Measurements from ENCODE around the gene NT5DC1. TPM values are rescaled to one million over a fixed set of nuclear protein-coding genes. Genes with fewer than 3 reads are reported as not detected.

NT5DC1 gene
- total RNA-seq, 1 donor from 2014 or later: 16.0 TPM

- Mint-ChIP-seq H3K4me1 (ENCODE audit: unreplicated experiment) (peaks cover 16% of the 10 kb centered on the region), H3K4me3 (ENCODE audit: unreplicated experiment) (no peak overlapping the region), H3K27me3 (ENCODE audit: unreplicated experiment) (no peaks in the 10 kb centered on the region), H3K9me3 (ENCODE audit: unreplicated experiment) (no peaks in the 10 kb centered on the region), H3K27ac (ENCODE audit: unreplicated experiment) (no peak overlapping the region), H3K36me3 (ENCODE audit: unreplicated experiment) (peaks cover 4% of the 10 kb centered on the region)
- TF ChIP-seq CTCF (IDR thresholded peaks at IDR 0.05): no peak
- no peak for DNase-seq (ENCODE audit: extremely low spot score, unreplicated experiment)
Observed at GRCh38 chr6:116239856-116240255, 139.2 kb downstream of the NT5DC1 start.

GRCh38 chr6:116244284-116244683 is 143.6 kb downstream of the NT5DC1 start:
- Mint-ChIP-seq H3K27me3 (ENCODE audit: unreplicated experiment) (no peaks in the 10 kb centered on the region), H3K4me3 (ENCODE audit: unreplicated experiment) (no peak overlapping the region), H3K27ac (ENCODE audit: unreplicated experiment) (no peak overlapping the region), H3K4me1 (ENCODE audit: unreplicated experiment) (no peaks in the 10 kb centered on the region), H3K36me3 (ENCODE audit: unreplicated experiment) (peaks cover 2% of the 10 kb centered on the region), H3K9me3 (ENCODE audit: unreplicated experiment) (no peaks in the 10 kb centered on the region)
- no peak for DNase-seq (ENCODE audit: extremely low spot score, unreplicated experiment)
- no peak for TF ChIP-seq CTCF (IDR thresholded peaks at IDR 0.05)

- Mint-ChIP-seq H3K4me1 (ENCODE audit: unreplicated experiment) (peaks cover 15% of the 10 kb centered on the region), H3K4me3 (ENCODE audit: unreplicated experiment) (no peak overlapping the region), H3K27me3 (ENCODE audit: unreplicated experiment) (no peaks in the 10 kb centered on the region), H3K27ac (ENCODE audit: unreplicated experiment) (no peak overlapping the region), H3K36me3 (ENCODE audit: unreplicated experiment) (peaks cover 2% of the 10 kb centered on the region), H3K9me3 (ENCODE audit: unreplicated experiment) (no peaks in the 10 kb centered on the region)
- no peak for TF ChIP-seq CTCF (IDR thresholded peaks at IDR 0.05)
- DNase-seq (ENCODE audit: extremely low spot score, unreplicated experiment): no peak
Observed at GRCh38 chr6:116246089-116246488, 145.4 kb downstream of the NT5DC1 start.

GRCh38 chr6:116247285-116247684 is 146.6 kb downstream of the NT5DC1 start:
- peaks cover 27% of the 10 kb centered on the region for H3K4me1 Mint-ChIP-seq (ENCODE audit: unreplicated experiment)

GRCh38 chr6:116248577-116248976 is 147.9 kb downstream of the NT5DC1 start:
- H3K27me3 Mint-ChIP-seq (ENCODE audit: unreplicated experiment): no peaks in the 10 kb centered on the region
- no peak for TF ChIP-seq CTCF (IDR thresholded peaks at IDR 0.05)
- DNase-seq (ENCODE audit: extremely low spot score, unreplicated experiment): no peak
- peaks cover 29% of the 10 kb centered on the region for H3K4me1 Mint-ChIP-seq (ENCODE audit: unreplicated experiment)
- no peak overlapping the region for H3K4me3 Mint-ChIP-seq (ENCODE audit: unreplicated experiment)
- H3K9me3 Mint-ChIP-seq (ENCODE audit: unreplicated experiment): no peaks in the 10 kb centered on the region
- H3K36me3 Mint-ChIP-seq (ENCODE audit: unreplicated experiment): peaks cover 4% of the 10 kb centered on the region
- no peak overlapping the region for H3K27ac Mint-ChIP-seq (ENCODE audit: unreplicated experiment)

More at GRCh38 chr6:116247285-116247684, 146.6 kb downstream of the NT5DC1 start:
- no peak for TF ChIP-seq CTCF (IDR thresholded peaks at IDR 0.05)
- H3K4me3 Mint-ChIP-seq (ENCODE audit: unreplicated experiment): no peak overlapping the region
- DNase-seq (ENCODE audit: extremely low spot score, unreplicated experiment): no peak
- no peak overlapping the region for H3K27ac Mint-ChIP-seq (ENCODE audit: unreplicated experiment)
- no peaks in the 10 kb centered on the region for H3K9me3 Mint-ChIP-seq (ENCODE audit: unreplicated experiment)
- no peaks in the 10 kb centered on the region for H3K27me3 Mint-ChIP-seq (ENCODE audit: unreplicated experiment)
- H3K36me3 Mint-ChIP-seq (ENCODE audit: unreplicated experiment): peaks cover 4% of the 10 kb centered on the region
